ENCODE data around the gene SLC5A4. TPM values are rescaled to one million over a fixed set of nuclear protein-coding genes. Genes with fewer than 3 reads are reported as not detected.

The SLC5A4 gene
- polyA plus RNA-seq, 1 donor (not counting 4 experiments of a cell fraction or from before 2014, with no cell fraction given), result not detected

DNA sequence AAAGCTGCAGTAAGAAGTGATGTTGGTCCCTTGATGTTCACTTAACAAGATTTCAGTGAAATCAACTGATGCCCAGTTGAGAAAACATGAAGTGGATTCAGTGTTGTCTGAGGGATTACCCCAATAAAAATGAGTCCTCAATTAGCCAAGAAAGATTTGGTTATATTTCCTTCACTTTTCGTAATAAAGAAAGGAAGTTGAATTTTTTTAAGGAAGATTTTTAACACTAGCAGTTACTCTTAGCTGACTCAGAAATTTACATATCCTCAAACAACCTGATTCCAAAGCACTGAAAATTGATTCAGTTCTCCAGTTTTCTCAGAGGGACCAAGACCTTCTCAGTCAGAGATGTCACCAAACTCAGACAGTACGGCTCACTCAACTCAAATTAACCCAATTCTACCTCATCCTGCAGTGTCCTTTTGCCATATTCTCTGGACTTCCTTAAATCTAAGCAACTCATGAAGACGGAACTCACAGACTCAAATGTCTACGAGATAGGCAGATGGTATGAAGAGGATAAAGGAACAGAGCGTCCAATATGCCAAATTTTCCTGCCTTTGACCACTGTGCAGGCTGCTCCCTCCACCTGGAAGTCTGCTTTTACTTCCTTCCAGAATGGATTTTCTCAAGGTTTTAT lies 22.8 kb downstream of the SLC5A4 start:
- no peaks in the 10 kb centered on the region for H3K4me1 ChIP-seq (ENCODE audit: control insufficient read depth, extremely low read depth, insufficient read depth, low read length)
- H3K9me1 ChIP-seq (ENCODE audit: control insufficient read depth, extremely low read depth, insufficient read depth, low read length), result no peaks in the 10 kb centered on the region
- no peaks in the 10 kb centered on the region for H3K79me2 ChIP-seq (ENCODE audit: control insufficient read depth, insufficient read depth, low read length)
- no peak overlapping the region for H2AFZ ChIP-seq (ENCODE audit: control insufficient read depth, low read length)
- TF ChIP-seq EZH2 (IDR thresholded peaks at IDR 0.05; ENCODE audit: low read length), result no peak
- TF ChIP-seq, protein P1, sequence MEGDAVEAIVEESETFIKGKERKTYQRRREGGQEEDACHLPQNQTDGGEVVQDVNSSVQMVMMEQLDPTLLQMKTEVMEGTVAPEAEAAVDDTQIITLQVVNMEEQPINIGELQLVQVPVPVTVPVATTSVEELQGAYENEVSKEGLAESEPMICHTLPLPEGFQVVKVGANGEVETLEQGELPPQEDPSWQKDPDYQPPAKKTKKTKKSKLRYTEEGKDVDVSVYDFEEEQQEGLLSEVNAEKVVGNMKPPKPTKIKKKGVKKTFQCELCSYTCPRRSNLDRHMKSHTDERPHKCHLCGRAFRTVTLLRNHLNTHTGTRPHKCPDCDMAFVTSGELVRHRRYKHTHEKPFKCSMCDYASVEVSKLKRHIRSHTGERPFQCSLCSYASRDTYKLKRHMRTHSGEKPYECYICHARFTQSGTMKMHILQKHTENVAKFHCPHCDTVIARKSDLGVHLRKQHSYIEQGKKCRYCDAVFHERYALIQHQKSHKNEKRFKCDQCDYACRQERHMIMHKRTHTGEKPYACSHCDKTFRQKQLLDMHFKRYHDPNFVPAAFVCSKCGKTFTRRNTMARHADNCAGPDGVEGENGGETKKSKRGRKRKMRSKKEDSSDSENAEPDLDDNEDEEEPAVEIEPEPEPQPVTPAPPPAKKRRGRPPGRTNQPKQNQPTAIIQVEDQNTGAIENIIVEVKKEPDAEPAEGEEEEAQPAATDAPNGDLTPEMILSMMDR (optimal IDR thresholded peaks at IDR 0.05 in 1 of 3, IDR thresholded peaks at IDR 0.05 in 1 of 3, conservative IDR thresholded peaks at IDR 0.05 in 1 of 3; ENCODE audit: extremely low read depth in 1 of 3, insufficient read depth in 2 of 3, low read length in 3 of 3), result no peak
- no peaks in the 10 kb centered on the region for H4K20me1 ChIP-seq (ENCODE audit: control insufficient read depth, extremely low read depth, insufficient read depth, low read length)
- no peak overlapping the region for H3K27ac ChIP-seq (ENCODE audit: control insufficient read depth, insufficient read depth, low read length)
- H3K4me2 ChIP-seq (ENCODE audit: control insufficient read depth, extremely low read depth, insufficient read depth, low read depth, low read length), result no peak overlapping the region
- dilution Hi-C loops (cut with MboI; ENCODE audit: extremely low pct_ligation_motif_present, low sequenced_read_pairs), result no loop called here
- no peaks in the 10 kb centered on the region for H3K36me3 ChIP-seq (ENCODE audit: control insufficient read depth in 2 of 2, extremely low read depth in 1 of 2, insufficient read depth in 2 of 2, low read length in 2 of 2)
- no peak overlapping the region for H3K9ac ChIP-seq (ENCODE audit: control insufficient read depth, extremely low read depth, insufficient read depth, low read length)
- H3K9me3 ChIP-seq (ENCODE audit: control insufficient read depth, low read depth, low read length), result no peaks in the 10 kb centered on the region
- no peaks in the 10 kb centered on the region for H3K27me3 ChIP-seq (ENCODE audit: control insufficient read depth, extremely low read depth, insufficient read depth, low read length)
- FAIRE-seq (no peak), DNase-seq (ENCODE audit: low read depth, low spot score) (no peak)
- no peak overlapping the region for H3K4me3 ChIP-seq (ENCODE audit: control insufficient read depth in 2 of 3, extremely low read depth in 1 of 3, insufficient read depth in 2 of 3, low read depth in 1 of 3, low read length in 3 of 3)

GRCh38 chr22:32226326-32227104 lies 28.6 kb downstream of the SLC5A4 start:
- Histone ChIP-seq H3K27ac (ENCODE audit: control insufficient read depth, insufficient read depth, low read length) (no peak overlapping the region), H3K4me3 (ENCODE audit: control insufficient read depth in 2 of 3, extremely low read depth in 1 of 3, insufficient read depth in 2 of 3, low read depth in 1 of 3, low read length in 3 of 3) (no peak overlapping the region), H3K4me2 (ENCODE audit: control insufficient read depth, extremely low read depth, insufficient read depth, low read depth, low read length) (no peak overlapping the region), H3K79me2 (ENCODE audit: control insufficient read depth, insufficient read depth, low read length) (no peaks in the 10 kb centered on the region), H3K9me3 (ENCODE audit: control insufficient read depth, low read depth, low read length) (no peaks in the 10 kb centered on the region), H2AFZ (ENCODE audit: control insufficient read depth, low read length) (no peak overlapping the region), H4K20me1 (ENCODE audit: control insufficient read depth, extremely low read depth, insufficient read depth, low read length) (no peaks in the 10 kb centered on the region), H3K9ac (ENCODE audit: control insufficient read depth, extremely low read depth, insufficient read depth, low read length) (no peak overlapping the region), H3K36me3 (ENCODE audit: control insufficient read depth in 2 of 2, extremely low read depth in 1 of 2, insufficient read depth in 2 of 2, low read length in 2 of 2) (no peaks in the 10 kb centered on the region), H3K4me1 (ENCODE audit: control insufficient read depth, extremely low read depth, insufficient read depth, low read length) (no peaks in the 10 kb centered on the region), H3K9me1 (ENCODE audit: control insufficient read depth, extremely low read depth, insufficient read depth, low read length) (no peaks in the 10 kb centered on the region), H3K27me3 (ENCODE audit: control insufficient read depth, extremely low read depth, insufficient read depth, low read length) (no peaks in the 10 kb centered on the region)
- no peak for TF ChIP-seq EZH2 (IDR thresholded peaks at IDR 0.05; ENCODE audit: low read length)
- TF ChIP-seq, protein P1 (optimal IDR thresholded peaks at IDR 0.05 in 1 of 3, IDR thresholded peaks at IDR 0.05 in 1 of 3, conservative IDR thresholded peaks at IDR 0.05 in 1 of 3; ENCODE audit: extremely low read depth in 1 of 3, insufficient read depth in 2 of 3, low read length in 3 of 3), result no peak
- no peak for DNase-seq (ENCODE audit: low read depth, low spot score)
- dilution Hi-C loops (cut with MboI; ENCODE audit: extremely low pct_ligation_motif_present, low sequenced_read_pairs), result no loop called here
- FAIRE-seq, result no peak
